HepG2 (cell line): Measurements from ENCODE around the gene KMT5C. TPM values are rescaled to one million over a fixed set of nuclear protein-coding genes. Genes with fewer than 3 reads are reported as not detected.
A peak's percentile ranks its signal among the peaks of the same experiment; 100 is the strongest.

Experiments used
- BRD4 ChIP-seq: sonication (generic); formaldehyde crosslinking; IDR thresholded peaks from 2 replicates; pipeline ENCODE4 v1.4.0; 2020; ENCODE audit warnings: missing genetic modification reagents
- HMG20A ChIP-seq: IDR thresholded peaks from 2 replicates; pipeline ENCODE4 v1.6.1; 2016; ENCODE audit warnings: borderline replicate concordance
- MTA1 ChIP-seq: sonication (generic); formaldehyde crosslinking; IDR thresholded peaks from 2 replicates; pipeline ENCODE4 v1.4.0; 2020; ENCODE audit warnings: missing genetic modification reagents, mild to moderate bottlenecking, borderline replicate concordance
- NFIC ChIP-seq: IDR thresholded peaks from 2 replicates; pipeline ENCODE4 v1.6.1; 2012; ENCODE audit warnings: mild to moderate bottlenecking, low read length, inconsistent platforms
- NFYB ChIP-seq: sonication (generic); formaldehyde crosslinking; IDR thresholded peaks from 2 replicates; pipeline ENCODE4 v1.4.0; 2020; ENCODE audit warnings: missing genetic modification reagents
- PRPF4 ChIP-seq: fragments of 200-400 bp; formaldehyde crosslinking; IDR thresholded peaks from 2 replicates; pipeline ENCODE4 v1.6.1; 2016; ENCODE audit warnings: low read length, low read depth; ENCODE audit not compliant: poor library complexity, severe bottlenecking
- REPIN1 ChIP-seq: sonication (generic); formaldehyde crosslinking; IDR thresholded peaks from 2 replicates; pipeline ENCODE4 v1.8.0; 2022; ENCODE audit warnings: missing genetic modification reagents, low read depth, mild to moderate bottlenecking, borderline replicate concordance
- REST ChIP-seq, 2 experiments: IDR thresholded peaks; 2 replicates each; pipeline ENCODE4 v1.6.1; 2011 to 2012; ENCODE audit warnings: low read length in 2 of 2, borderline replicate concordance in 1 of 2, low read depth in 1 of 2, mild to moderate bottlenecking in 1 of 2, moderate library complexity in 1 of 2
- TAF1 ChIP-seq: sonication (generic); formaldehyde crosslinking; IDR thresholded peaks from 2 replicates; pipeline ENCODE4 v1.4.0; 2020; ENCODE audit warnings: missing genetic modification reagents
- ZKSCAN1 ChIP-seq: fragments of 150-350 bp; IDR thresholded peaks from 2 replicates; pipeline ENCODE4 v1.6.1; 2014; ENCODE audit warnings: low read length
- ZNF296 ChIP-seq: sonication (generic); formaldehyde crosslinking; conservative IDR thresholded peaks from 2 replicates; pipeline ENCODE4 v1.5.0; 2020; ENCODE audit warnings: mild to moderate bottlenecking, missing genetic modification reagents
- ZNF431 ChIP-seq: sonication (generic); formaldehyde crosslinking; IDR thresholded peaks from 2 replicates; pipeline ENCODE4 v1.9.0; 2022; ENCODE audit warnings: missing genetic modification reagents, low read depth, mild to moderate bottlenecking, borderline replicate concordance
- ZNF563 ChIP-seq: sonication (generic); formaldehyde crosslinking; IDR thresholded peaks from 2 replicates; pipeline ENCODE4 v1.8.0; 2022; ENCODE audit warnings: mild to moderate bottlenecking, moderate library complexity, missing genetic modification reagents
- ZNF816 ChIP-seq: sonication (generic); formaldehyde crosslinking; IDR thresholded peaks from 2 replicates; pipeline ENCODE4 v1.8.0; 2022; ENCODE audit warnings: missing genetic modification reagents, mild to moderate bottlenecking, borderline replicate concordance
- polyA plus RNA-seq, 8 experiments: library from polyadenylated mRNA; depleted of rRNA in 3 of 8; stranded (reverse) in 7 of 8; unstranded in 1 of 8; fragments of >200 nt; fragmentation: Illumina TruSeq in 4 of 8; extraction: Trizol in 4 of 8; gene quantifications; 2 replicates each; pipeline versions ENCODE4 v1.2.1 to v1.2.3, GENCODE V29; 2011 to 2016; ENCODE audit warnings: low read depth in 4 of 8, missing spikeins in 1 of 8, mixed read lengths in 1 of 8; ENCODE audit not compliant: insufficient read depth in 1 of 8
- total RNA-seq, 5 experiments: library from RNA; depleted of rRNA; stranded (reverse); fragments of >200 nt; fragmentation: Illumina TruSeq; extraction: Trizol; gene quantifications; 2 replicates each; pipeline ENCODE4 v1.2.3, GENCODE V29; 2016; ENCODE audit warnings: low read depth in 1 of 5
- TF ChIP-seq, protein P1 (sequence below): sonication (generic); formaldehyde crosslinking; IDR thresholded peaks from 2 replicates; pipeline ENCODE4 v1.4.0; 2020; ENCODE audit warnings: missing genetic modification reagents, borderline replicate concordance

The KMT5C gene
- total and polyA plus RNA-seq, 2 of the 13 experiments (the other 11 are each of a cell fraction or from before 2014, with no cell fraction given): 5.5 to 9.0 TPM

GRCh38 chr19:55384131-55384919, 44.6 kb downstream of the KMT5C start, which contains the start of gene TMEM238 (continued):
- TF ChIP-seq REST (IDR thresholded peaks at IDR 0.05; ENCODE audit: borderline replicate concordance in 1 of 2, low read depth in 1 of 2, low read length in 2 of 2) (no peak), PRPF4 (peak; percentile 24), TAF1 (CRISPR knock-in tag) (no peak), ZNF296 (CRISPR knock-in tag) (no peak), ZNF431 (CRISPR knock-in tag) (no peak), ZKSCAN1 (no peak), NFIC (no peak), HMG20A (CRISPR knock-in tag) (no peak), BRD4 (CRISPR knock-in tag) (no peak), NFYB (CRISPR knock-in tag) (no peak), ZNF563 (CRISPR knock-in tag) (peak; percentile 31; the same call in 1 of the 2 replicates), ZNF816 (CRISPR knock-in tag) (no peak), MTA1 (CRISPR knock-in tag) (no peak), REPIN1 (CRISPR knock-in tag) (no peak)
- TF ChIP-seq, protein P1, sequence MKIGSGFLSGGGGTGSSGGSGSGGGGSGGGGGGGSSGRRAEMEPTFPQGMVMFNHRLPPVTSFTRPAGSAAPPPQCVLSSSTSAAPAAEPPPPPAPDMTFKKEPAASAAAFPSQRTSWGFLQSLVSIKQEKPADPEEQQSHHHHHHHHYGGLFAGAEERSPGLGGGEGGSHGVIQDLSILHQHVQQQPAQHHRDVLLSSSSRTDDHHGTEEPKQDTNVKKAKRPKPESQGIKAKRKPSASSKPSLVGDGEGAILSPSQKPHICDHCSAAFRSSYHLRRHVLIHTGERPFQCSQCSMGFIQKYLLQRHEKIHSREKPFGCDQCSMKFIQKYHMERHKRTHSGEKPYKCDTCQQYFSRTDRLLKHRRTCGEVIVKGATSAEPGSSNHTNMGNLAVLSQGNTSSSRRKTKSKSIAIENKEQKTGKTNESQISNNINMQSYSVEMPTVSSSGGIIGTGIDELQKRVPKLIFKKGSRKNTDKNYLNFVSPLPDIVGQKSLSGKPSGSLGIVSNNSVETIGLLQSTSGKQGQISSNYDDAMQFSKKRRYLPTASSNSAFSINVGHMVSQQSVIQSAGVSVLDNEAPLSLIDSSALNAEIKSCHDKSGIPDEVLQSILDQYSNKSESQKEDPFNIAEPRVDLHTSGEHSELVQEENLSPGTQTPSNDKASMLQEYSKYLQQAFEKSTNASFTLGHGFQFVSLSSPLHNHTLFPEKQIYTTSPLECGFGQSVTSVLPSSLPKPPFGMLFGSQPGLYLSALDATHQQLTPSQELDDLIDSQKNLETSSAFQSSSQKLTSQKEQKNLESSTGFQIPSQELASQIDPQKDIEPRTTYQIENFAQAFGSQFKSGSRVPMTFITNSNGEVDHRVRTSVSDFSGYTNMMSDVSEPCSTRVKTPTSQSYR: no peak
